ENCODE results near the gene CYTH4. TPM values are rescaled to one million over a fixed set of nuclear protein-coding genes. Genes with fewer than 3 reads are reported as not detected.

CYTH4 gene
- total and polyA plus RNA-seq, 5 donors = 2.6 to 7.0 (median 5.5) TPM

- intact Hi-C loops (cut with DNase I) = no loop called here
- Histone ChIP-seq H3K4me3 (ENCODE audit: low read length) (no peak overlapping the region), H3K9me3 (ENCODE audit: control insufficient read depth, low read length) (no peaks in the 10 kb centered on the region), H3K27ac (ENCODE audit: low read length) (no peak overlapping the region), H3K27me3 (ENCODE audit: control insufficient read depth, insufficient read depth) (no peaks in the 10 kb centered on the region), H3K4me1 (ENCODE audit: control insufficient read depth, insufficient read depth, low read length) (no peaks in the 10 kb centered on the region)
- peak in 1 of 2 donors; percentile 5 for ATAC-seq
- peak in 1 of 3 donors; percentile 26 for DNase-seq
- 82% methylated on average over 18 of the region's 18 CpGs for WGBS
Observed at GRCh38 chr22:37295213-37295886, 13.0 kb downstream of the CYTH4 start.

GRCh38 chr22:37295946-37296345 is 13.6 kb downstream of the CYTH4 start:
- no peaks in the 10 kb centered on the region for H3K9me3 ChIP-seq (ENCODE audit: control insufficient read depth, low read length)
- WGBS = 92% methylated on average over 11 of the region's 11 CpGs
- no peaks in the 10 kb centered on the region for H3K4me1 ChIP-seq (ENCODE audit: control insufficient read depth, insufficient read depth, low read length)
- no peak overlapping the region for H3K27ac ChIP-seq (ENCODE audit: low read length)
- no peak overlapping the region for H3K4me3 ChIP-seq (ENCODE audit: low read length)
- intact Hi-C loops (cut with DNase I) = no loop called here
- ATAC-seq = peak; percentile 4 to 9
- DNase-seq = no peak
- H3K27me3 ChIP-seq (ENCODE audit: control insufficient read depth, insufficient read depth) = no peaks in the 10 kb centered on the region

- DNase-seq = peak in 1 of 3 donors; percentile 43
- Histone ChIP-seq H3K4me1 (ENCODE audit: control insufficient read depth, insufficient read depth, low read length) (no peaks in the 10 kb centered on the region), H3K9me3 (ENCODE audit: control insufficient read depth, low read length) (no peaks in the 10 kb centered on the region), H3K4me3 (ENCODE audit: low read length) (no peak overlapping the region), H3K27ac (ENCODE audit: low read length) (no peak overlapping the region), H3K27me3 (ENCODE audit: control insufficient read depth, insufficient read depth) (no peaks in the 10 kb centered on the region)
- intact Hi-C loops (cut with DNase I) = no loop called here
- WGBS = 83% methylated on average over 17 of the region's 17 CpGs
- no peak for ATAC-seq
Observed at GRCh38 chr22:37298748-37299495, 16.6 kb downstream of the CYTH4 start.

GRCh38 chr22:37299969-37300509 is 17.7 kb downstream of the CYTH4 start:
- no peak for DNase-seq
- no peak overlapping the region for H3K4me3 ChIP-seq (ENCODE audit: low read length)
- no peaks in the 10 kb centered on the region for H3K4me1 ChIP-seq (ENCODE audit: control insufficient read depth, insufficient read depth, low read length)
- WGBS = 86% methylated on average over 4 of the region's 4 CpGs
- H3K27me3 ChIP-seq (ENCODE audit: control insufficient read depth, insufficient read depth) = no peaks in the 10 kb centered on the region
- intact Hi-C loops (cut with DNase I) = no loop called here
- no peaks in the 10 kb centered on the region for H3K9me3 ChIP-seq (ENCODE audit: control insufficient read depth, low read length)
- ATAC-seq = no peak
- no peak overlapping the region for H3K27ac ChIP-seq (ENCODE audit: low read length)

- H3K4me3 ChIP-seq (ENCODE audit: low read length) = no peak overlapping the region
- DNase-seq (peak in 1 of 3 donors; percentile 69), ATAC-seq (peak in 1 of 2 donors; percentile 22)
- H3K4me1 ChIP-seq (ENCODE audit: control insufficient read depth, insufficient read depth, low read length) = no peaks in the 10 kb centered on the region
- no peak overlapping the region for H3K27ac ChIP-seq (ENCODE audit: low read length)
- 58% methylated on average over 19 of the region's 19 CpGs for WGBS
- H3K27me3 ChIP-seq (ENCODE audit: control insufficient read depth, insufficient read depth) = no peaks in the 10 kb centered on the region
- intact Hi-C loops (cut with DNase I) = no loop called here
- H3K9me3 ChIP-seq (ENCODE audit: control insufficient read depth, low read length) = no peaks in the 10 kb centered on the region
Observed at GRCh38 chr22:37300551-37301017, 18.3 kb downstream of the CYTH4 start.

GRCh38 chr22:37301144-37301830 is 19.0 kb downstream of the CYTH4 start:
- ATAC-seq (no peak), DNase-seq (no peak)
- 94% methylated on average over 6 of the region's 6 CpGs for WGBS
- no peaks in the 10 kb centered on the region for H3K27me3 ChIP-seq (ENCODE audit: control insufficient read depth, insufficient read depth)
- no peak overlapping the region for H3K4me3 ChIP-seq (ENCODE audit: low read length)
- no peaks in the 10 kb centered on the region for H3K9me3 ChIP-seq (ENCODE audit: control insufficient read depth, low read length)
- intact Hi-C loops (cut with DNase I) = no loop called here
- no peak overlapping the region for H3K27ac ChIP-seq (ENCODE audit: low read length)
- no peaks in the 10 kb centered on the region for H3K4me1 ChIP-seq (ENCODE audit: control insufficient read depth, insufficient read depth, low read length)

GRCh38 chr22:37302674-37303555 is 20.6 kb downstream of the CYTH4 start:
- WGBS = 80% methylated on average over 31 of the region's 31 CpGs
- intact Hi-C loops (cut with DNase I) = no loop called here
- DNase-seq = no peak
- ATAC-seq = no peak
- Histone ChIP-seq H3K27ac (ENCODE audit: low read length) (no peak overlapping the region), H3K9me3 (ENCODE audit: control insufficient read depth, low read length) (no peaks in the 10 kb centered on the region), H3K4me3 (ENCODE audit: low read length) (no peak overlapping the region), H3K27me3 (ENCODE audit: control insufficient read depth, insufficient read depth) (no peaks in the 10 kb centered on the region), H3K4me1 (ENCODE audit: control insufficient read depth, insufficient read depth, low read length) (peaks cover 3% of the 10 kb centered on the region)

GRCh38 chr22:37303821-37304274 is 21.5 kb downstream of the CYTH4 start:
- ATAC-seq (no peak), DNase-seq (no peak)
- Histone ChIP-seq H3K27ac (ENCODE audit: low read length) (no peak overlapping the region), H3K27me3 (ENCODE audit: control insufficient read depth, insufficient read depth) (no peaks in the 10 kb centered on the region), H3K4me3 (ENCODE audit: low read length) (no peak overlapping the region), H3K9me3 (ENCODE audit: control insufficient read depth, low read length) (no peaks in the 10 kb centered on the region), H3K4me1 (ENCODE audit: control insufficient read depth, insufficient read depth, low read length) (peaks cover 7% of the 10 kb centered on the region)
- 79% methylated on average over 9 of the region's 9 CpGs for WGBS
- intact Hi-C loops (cut with DNase I) = no loop called here

- Histone ChIP-seq H3K4me3 (ENCODE audit: low read length) (no peak overlapping the region), H3K27me3 (ENCODE audit: control insufficient read depth, insufficient read depth) (no peaks in the 10 kb centered on the region), H3K4me1 (ENCODE audit: control insufficient read depth, insufficient read depth, low read length) (peaks cover 7% of the 10 kb centered on the region), H3K27ac (ENCODE audit: low read length) (no peak overlapping the region), H3K9me3 (ENCODE audit: control insufficient read depth, low read length) (no peaks in the 10 kb centered on the region)
- DNase-seq (no peak), ATAC-seq (no peak)
- intact Hi-C loops (cut with DNase I) = no loop called here
- 79% methylated on average over 10 of the region's 10 CpGs for WGBS
Observed at GRCh38 chr22:37304595-37305343, 22.5 kb downstream of the CYTH4 start.

- no peak overlapping the region for H3K27ac ChIP-seq (ENCODE audit: low read length)
- DNase-seq (no peak), ATAC-seq (no peak)
- peaks cover 7% of the 10 kb centered on the region for H3K4me1 ChIP-seq (ENCODE audit: control insufficient read depth, insufficient read depth, low read length)
- intact Hi-C loops (cut with DNase I) = no loop called here
- H3K9me3 ChIP-seq (ENCODE audit: control insufficient read depth, low read length) = no peaks in the 10 kb centered on the region
- no peaks in the 10 kb centered on the region for H3K27me3 ChIP-seq (ENCODE audit: control insufficient read depth, insufficient read depth)
- H3K4me3 ChIP-seq (ENCODE audit: low read length) = no peak overlapping the region
- 70% methylated on average over 2 of the region's 2 CpGs for WGBS
Observed at GRCh38 chr22:37305887-37306286, 23.6 kb downstream of the CYTH4 start.

Data from right cardiac atrium (tissue), 5 donors.